ENCODE results near the gene COL9A2.

The COL9A2 gene

GRCh38 chr1:40265298-40265697 lies 51.8 kb downstream of the COL9A2 start:
- Mint-ChIP-seq H3K4me1 (peaks cover 47% of the 10 kb centered on the region), H3K27me3 (no peaks in the 10 kb centered on the region), H3K4me3 (no peak overlapping the region), H3K9me3 (no peaks in the 10 kb centered on the region), H3K27ac (no peak overlapping the region), H3K36me3 (peaks cover 24% of the 10 kb centered on the region)

- H3K4me1 Mint-ChIP-seq = peaks cover 44% of the 10 kb centered on the region
- H3K4me3 Mint-ChIP-seq = no peak overlapping the region
- peaks cover 19% of the 10 kb centered on the region for H3K36me3 Mint-ChIP-seq
- H3K27me3 Mint-ChIP-seq = no peaks in the 10 kb centered on the region
- H3K9me3 Mint-ChIP-seq = no peaks in the 10 kb centered on the region
- peak overlapping the region; percentile 81 for H3K27ac Mint-ChIP-seq
These were observed 52.7 kb downstream of the COL9A2 start for GRCh38 chr1:40264354-40264781.

GRCh38 chr1:40258445-40258769 lies 58.7 kb downstream of the COL9A2 start:
- Mint-ChIP-seq H3K27ac (peak overlapping the region; percentile 100), H3K9me3 (no peaks in the 10 kb centered on the region), H3K4me1 (peaks cover 51% of the 10 kb centered on the region), H3K36me3 (peaks cover 20% of the 10 kb centered on the region), H3K27me3 (no peaks in the 10 kb centered on the region), H3K4me3 (peak overlapping the region; percentile 99)

- Mint-ChIP-seq H3K4me1 (peaks cover 46% of the 10 kb centered on the region), H3K4me3 (peak within 1 kb of the TSS; percentile 99), H3K9me3 (no peaks in the 10 kb centered on the region), H3K27me3 (no peaks in the 10 kb centered on the region), H3K27ac (peak within 1 kb of the TSS; percentile 100), H3K36me3 (peaks cover 18% of the 10 kb centered on the region)
These were observed 59.2 kb downstream of the COL9A2 start, which contains the start of gene ZMPSTE24 for GRCh38 chr1:40257688-40258444. Gene ZMPSTE24, plus strand, starts transcription at chr1:40258236. Its CDS starts 36 bp downstream, at chr1:40258272.

GRCh38 chr1:40257313-40257687 lies 59.8 kb downstream of the COL9A2 start:
- Mint-ChIP-seq H3K9me3 (no peaks in the 10 kb centered on the region), H3K4me3 (peak overlapping the region; percentile 99), H3K36me3 (peaks cover 14% of the 10 kb centered on the region), H3K27ac (peak overlapping the region; percentile 100), H3K27me3 (no peaks in the 10 kb centered on the region), H3K4me1 (peaks cover 41% of the 10 kb centered on the region)

- Mint-ChIP-seq H3K36me3 (peaks cover 12% of the 10 kb centered on the region), H3K27ac (peak overlapping the region; percentile 100), H3K4me1 (peaks cover 35% of the 10 kb centered on the region), H3K27me3 (no peaks in the 10 kb centered on the region), H3K9me3 (no peaks in the 10 kb centered on the region), H3K4me3 (peak overlapping the region; percentile 99)
These were observed 60.5 kb downstream of the COL9A2 start for GRCh38 chr1:40256401-40257084.

GRCh38 chr1:40255231-40255630 lies 61.9 kb downstream of the COL9A2 start:
- Mint-ChIP-seq H3K36me3 (peaks cover 2% of the 10 kb centered on the region), H3K27me3 (no peaks in the 10 kb centered on the region), H3K4me3 (no peak overlapping the region), H3K4me1 (peaks cover 27% of the 10 kb centered on the region), H3K9me3 (no peaks in the 10 kb centered on the region), H3K27ac (no peak overlapping the region)

- no peak overlapping the region for H3K27ac Mint-ChIP-seq
- no peaks in the 10 kb centered on the region for H3K27me3 Mint-ChIP-seq
- no peak overlapping the region for H3K4me3 Mint-ChIP-seq
- H3K9me3 Mint-ChIP-seq = no peaks in the 10 kb centered on the region
- peaks cover 24% of the 10 kb centered on the region for H3K4me1 Mint-ChIP-seq
- H3K36me3 Mint-ChIP-seq = no peaks in the 10 kb centered on the region
These were observed 64.5 kb downstream of the COL9A2 start for GRCh38 chr1:40252601-40253000.

GRCh38 chr1:40251456-40251855 lies 65.6 kb downstream of the COL9A2 start:
- Mint-ChIP-seq H3K36me3 (no peaks in the 10 kb centered on the region), H3K9me3 (no peaks in the 10 kb centered on the region), H3K27me3 (no peaks in the 10 kb centered on the region), H3K27ac (no peak overlapping the region), H3K4me3 (no peak overlapping the region), H3K4me1 (peaks cover 18% of the 10 kb centered on the region)
